ENCODE results near the gene TNFSF8.

Gene TNFSF8

DNA sequence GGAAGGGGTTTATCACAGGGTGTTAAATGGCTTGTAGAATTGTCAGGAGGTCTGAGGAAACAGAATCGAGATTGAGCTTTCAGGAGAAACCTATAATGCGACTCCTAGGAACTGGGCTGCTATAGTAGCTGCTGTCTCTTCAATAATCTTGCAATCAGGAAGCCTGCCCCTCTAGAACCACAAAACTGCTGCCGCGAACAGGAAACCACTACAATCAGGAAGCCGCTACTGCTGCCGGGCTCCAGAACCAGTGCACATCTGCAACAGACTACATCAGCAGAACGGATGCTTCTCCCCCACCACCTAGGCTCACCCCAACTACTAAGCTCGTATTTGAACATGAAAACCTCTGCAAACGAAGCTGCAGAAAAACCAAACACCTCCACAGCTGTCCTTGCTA, 31.6 kb downstream of the TNFSF8 start:
- H3K9ac ChIP-seq (ENCODE audit: insufficient read length, low read depth) = no peak overlapping the region
- no peaks in the 10 kb centered on the region for H3K4me1 ChIP-seq (ENCODE audit: insufficient read depth, insufficient read length)
- H3K9me3 ChIP-seq (ENCODE audit: insufficient read depth, low read length) = no peaks in the 10 kb centered on the region
- no peaks in the 10 kb centered on the region for H3K27me3 ChIP-seq (ENCODE audit: insufficient read depth, insufficient read length)
- DNase-seq (ENCODE audit: low read depth, low spot score) = no peak
- H3K36me3 ChIP-seq (ENCODE audit: insufficient read depth, insufficient read length, low read length) = no peaks in the 10 kb centered on the region
- TF ChIP-seq YY1 (IDR thresholded peaks at IDR 0.05; ENCODE audit: insufficient read depth, insufficient read length) (no peak), SUZ12 (IDR thresholded peaks at IDR 0.05; ENCODE audit: extremely low read depth, insufficient read depth, insufficient read length) (no peak), ZNF274 (IDR thresholded peaks at IDR 0.05; ENCODE audit: low read depth, low read length) (no peak)
- H3K4me3 ChIP-seq (ENCODE audit: insufficient read length, low read depth) = no peak overlapping the region

- TF ChIP-seq ZNF274 (IDR thresholded peaks at IDR 0.05; ENCODE audit: low read depth, low read length) (no peak), SUZ12 (IDR thresholded peaks at IDR 0.05; ENCODE audit: extremely low read depth, insufficient read depth, insufficient read length) (no peak), YY1 (IDR thresholded peaks at IDR 0.05; ENCODE audit: insufficient read depth, insufficient read length) (no peak)
- DNase-seq (ENCODE audit: low read depth, low spot score) = no peak
- Histone ChIP-seq H3K27me3 (ENCODE audit: insufficient read depth, insufficient read length) (no peaks in the 10 kb centered on the region), H3K9me3 (ENCODE audit: insufficient read depth, low read length) (no peaks in the 10 kb centered on the region), H3K4me1 (ENCODE audit: insufficient read depth, insufficient read length) (no peaks in the 10 kb centered on the region), H3K9ac (ENCODE audit: insufficient read length, low read depth) (no peak overlapping the region), H3K36me3 (ENCODE audit: insufficient read depth, insufficient read length, low read length) (no peaks in the 10 kb centered on the region), H3K4me3 (ENCODE audit: insufficient read length, low read depth) (no peak overlapping the region)
Measured at GRCh38 chr9:114897196-114897595, 33.2 kb downstream of the TNFSF8 start.

DNA sequence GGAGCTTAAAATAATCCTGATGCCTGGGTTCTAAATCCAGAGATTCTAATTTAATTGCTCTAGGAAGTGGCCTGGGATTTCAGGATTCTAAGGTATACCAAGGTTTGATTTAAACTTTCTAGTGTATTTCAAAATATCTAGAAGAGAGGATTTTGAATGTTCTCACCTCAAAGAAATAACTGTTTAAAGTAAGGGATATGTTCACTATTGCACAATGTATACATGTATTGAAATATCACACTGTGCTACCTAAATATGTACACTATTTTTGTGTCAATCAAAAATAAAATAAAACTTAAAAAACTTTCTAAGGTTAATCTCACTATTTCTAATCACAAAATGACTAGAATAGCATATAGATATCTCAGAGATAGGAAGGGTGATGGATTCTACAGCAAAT, 34.0 kb downstream of the TNFSF8 start:
- Histone ChIP-seq H3K4me1 (ENCODE audit: insufficient read depth, insufficient read length) (no peaks in the 10 kb centered on the region), H3K36me3 (ENCODE audit: insufficient read depth, insufficient read length, low read length) (no peaks in the 10 kb centered on the region), H3K4me3 (ENCODE audit: insufficient read length, low read depth) (no peak overlapping the region), H3K9me3 (ENCODE audit: insufficient read depth, low read length) (no peaks in the 10 kb centered on the region), H3K27me3 (ENCODE audit: insufficient read depth, insufficient read length) (no peaks in the 10 kb centered on the region), H3K9ac (ENCODE audit: insufficient read length, low read depth) (no peak overlapping the region)
- no peak for DNase-seq (ENCODE audit: low read depth, low spot score)
- no peak for TF ChIP-seq SUZ12 (IDR thresholded peaks at IDR 0.05; ENCODE audit: extremely low read depth, insufficient read depth, insufficient read length)
- no peak for TF ChIP-seq ZNF274 (IDR thresholded peaks at IDR 0.05; ENCODE audit: low read depth, low read length)
- no peak for TF ChIP-seq YY1 (IDR thresholded peaks at IDR 0.05; ENCODE audit: insufficient read depth, insufficient read length)

GRCh38 chr9:114895521-114895991, 34.8 kb downstream of the TNFSF8 start:
- Histone ChIP-seq H3K36me3 (ENCODE audit: insufficient read depth, insufficient read length, low read length) (no peaks in the 10 kb centered on the region), H3K9ac (ENCODE audit: insufficient read length, low read depth) (no peak overlapping the region), H3K4me3 (ENCODE audit: insufficient read length, low read depth) (no peak overlapping the region), H3K27me3 (ENCODE audit: insufficient read depth, insufficient read length) (no peaks in the 10 kb centered on the region), H3K4me1 (ENCODE audit: insufficient read depth, insufficient read length) (no peaks in the 10 kb centered on the region), H3K9me3 (ENCODE audit: insufficient read depth, low read length) (no peaks in the 10 kb centered on the region)
- DNase-seq (ENCODE audit: low read depth, low spot score) = no peak
- no peak for TF ChIP-seq YY1 (IDR thresholded peaks at IDR 0.05; ENCODE audit: insufficient read depth, insufficient read length)
- TF ChIP-seq SUZ12 (IDR thresholded peaks at IDR 0.05; ENCODE audit: extremely low read depth, insufficient read depth, insufficient read length) = no peak
- TF ChIP-seq ZNF274 (IDR thresholded peaks at IDR 0.05; ENCODE audit: low read depth, low read length) = no peak

- Histone ChIP-seq H3K9me3 (ENCODE audit: insufficient read depth, low read length) (no peaks in the 10 kb centered on the region), H3K4me3 (ENCODE audit: insufficient read length, low read depth) (no peak overlapping the region), H3K36me3 (ENCODE audit: insufficient read depth, insufficient read length, low read length) (no peaks in the 10 kb centered on the region), H3K9ac (ENCODE audit: insufficient read length, low read depth) (no peak overlapping the region), H3K4me1 (ENCODE audit: insufficient read depth, insufficient read length) (no peaks in the 10 kb centered on the region), H3K27me3 (ENCODE audit: insufficient read depth, insufficient read length) (no peaks in the 10 kb centered on the region)
- no peak for DNase-seq (ENCODE audit: low read depth, low spot score)
- no peak for TF ChIP-seq SUZ12 (IDR thresholded peaks at IDR 0.05; ENCODE audit: extremely low read depth, insufficient read depth, insufficient read length)
- TF ChIP-seq ZNF274 (IDR thresholded peaks at IDR 0.05; ENCODE audit: low read depth, low read length) = no peak
- TF ChIP-seq YY1 (IDR thresholded peaks at IDR 0.05; ENCODE audit: insufficient read depth, insufficient read length) = no peak
Measured at GRCh38 chr9:114894609-114895433, 35.6 kb downstream of the TNFSF8 start.

DNA sequence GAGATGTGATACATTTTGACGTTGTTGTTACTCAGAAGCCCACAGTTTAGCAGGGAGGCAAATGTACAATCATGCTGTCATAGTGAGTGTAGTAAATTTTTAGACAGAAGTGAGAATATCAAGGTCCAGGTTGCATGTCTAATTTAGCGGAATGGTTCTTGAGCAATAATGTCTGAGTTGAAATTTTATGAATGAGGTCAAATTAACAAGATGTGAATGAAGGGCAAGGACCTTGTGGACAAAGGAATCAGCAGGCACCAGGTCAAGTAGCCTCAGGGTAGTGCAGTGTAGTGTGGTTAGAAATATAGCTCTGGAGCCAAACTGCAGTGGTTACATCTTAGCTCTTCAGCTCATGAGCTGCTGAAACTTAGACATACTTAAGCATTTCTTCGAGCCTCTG, 36.2 kb downstream of the TNFSF8 start:
- no peak for TF ChIP-seq YY1 (IDR thresholded peaks at IDR 0.05; ENCODE audit: insufficient read depth, insufficient read length)
- TF ChIP-seq ZNF274 (IDR thresholded peaks at IDR 0.05; ENCODE audit: low read depth, low read length) = no peak
- no peak for TF ChIP-seq SUZ12 (IDR thresholded peaks at IDR 0.05; ENCODE audit: extremely low read depth, insufficient read depth, insufficient read length)
- no peaks in the 10 kb centered on the region for H3K36me3 ChIP-seq (ENCODE audit: insufficient read depth, insufficient read length, low read length)
- H3K27me3 ChIP-seq (ENCODE audit: insufficient read depth, insufficient read length) = no peaks in the 10 kb centered on the region
- H3K9ac ChIP-seq (ENCODE audit: insufficient read length, low read depth) = no peak overlapping the region
- no peak for DNase-seq (ENCODE audit: low read depth, low spot score)
- no peaks in the 10 kb centered on the region for H3K4me1 ChIP-seq (ENCODE audit: insufficient read depth, insufficient read length)
- no peak overlapping the region for H3K4me3 ChIP-seq (ENCODE audit: insufficient read length, low read depth)
- no peaks in the 10 kb centered on the region for H3K9me3 ChIP-seq (ENCODE audit: insufficient read depth, low read length)

DNA sequence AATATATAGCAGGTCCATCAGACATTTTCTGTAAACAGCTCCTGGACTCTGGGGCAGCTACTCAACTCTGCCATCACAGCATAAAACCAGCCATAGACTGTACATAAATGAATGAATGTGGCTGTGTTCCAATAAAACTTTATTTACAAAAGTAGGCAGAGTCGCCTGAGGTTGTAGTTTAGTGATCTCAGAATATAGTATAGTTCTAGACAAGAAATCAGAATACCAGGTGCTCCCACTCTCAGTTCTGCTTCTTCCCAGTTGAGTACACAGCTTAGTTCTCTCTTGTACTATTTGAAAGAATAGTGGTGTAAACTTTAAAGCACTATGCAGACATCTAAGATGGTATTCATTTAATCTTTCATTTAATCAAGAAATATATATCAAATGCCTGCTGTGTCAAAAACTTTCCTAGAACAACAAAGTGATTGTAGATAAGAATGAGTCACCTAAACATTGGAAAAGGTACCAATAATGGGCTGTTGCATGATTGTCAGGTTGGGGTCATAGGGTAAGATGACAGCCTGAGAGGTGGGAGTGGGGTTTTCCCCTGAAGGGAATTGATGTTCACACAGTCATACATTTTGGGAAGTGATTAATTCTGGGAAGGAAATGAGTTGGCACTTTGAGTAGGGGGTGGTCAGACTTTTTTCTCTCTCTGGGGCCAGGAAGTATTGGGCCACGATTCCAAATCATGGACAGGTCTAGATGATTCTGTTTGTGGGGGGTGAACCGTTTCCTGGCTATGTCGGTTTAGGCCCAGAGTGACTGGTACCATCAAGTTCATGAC, 37.0 kb downstream of the TNFSF8 start:
- no peaks in the 10 kb centered on the region for H3K36me3 ChIP-seq (ENCODE audit: insufficient read depth, insufficient read length, low read length)
- no peaks in the 10 kb centered on the region for H3K9me3 ChIP-seq (ENCODE audit: insufficient read depth, low read length)
- no peak for DNase-seq (ENCODE audit: low read depth, low spot score)
- H3K9ac ChIP-seq (ENCODE audit: insufficient read length, low read depth) = no peak overlapping the region
- no peaks in the 10 kb centered on the region for H3K27me3 ChIP-seq (ENCODE audit: insufficient read depth, insufficient read length)
- TF ChIP-seq YY1 (IDR thresholded peaks at IDR 0.05; ENCODE audit: insufficient read depth, insufficient read length) (no peak), SUZ12 (IDR thresholded peaks at IDR 0.05; ENCODE audit: extremely low read depth, insufficient read depth, insufficient read length) (no peak), ZNF274 (IDR thresholded peaks at IDR 0.05; ENCODE audit: low read depth, low read length) (no peak)
- no peak overlapping the region for H3K4me3 ChIP-seq (ENCODE audit: insufficient read length, low read depth)
- H3K4me1 ChIP-seq (ENCODE audit: insufficient read depth, insufficient read length) = peaks cover 4% of the 10 kb centered on the region
